CD14-positive monocyte (primary cell): ENCODE measurements around the gene TIFAB. TPM values are rescaled to one million over a fixed set of nuclear protein-coding genes. Genes with fewer than 3 reads are reported as not detected.

Source experiments
- DNase-seq, 3 donors: peaks; one replicate each; pipeline ENCODE4 v3.0.0-alpha.2; 2011 to 2022
- H2AFZ ChIP-seq: 2 replicates; pipeline ENCODE4 v1.6.0; 2012; ENCODE audit warnings: mild to moderate bottlenecking, low read depth, low read length, inconsistent platforms; ENCODE audit not compliant: insufficient read depth, poor library complexity, severe bottlenecking
- H3K27ac ChIP-seq, 2 donors: 1 replicate in 1 of 2; 2 replicates in 1 of 2; pipeline ENCODE4 v1.5.1; 2012 to 2013; ENCODE audit warnings: low read length in 2 of 2, control low read depth in 1 of 2, inconsistent platforms in 1 of 2, low read depth in 1 of 2, mild to moderate bottlenecking in 1 of 2
- H3K27me3 ChIP-seq, 2 donors: one replicate each; pipeline versions ENCODE4 v1.6.0 to v1.6.1; 2011 to 2013; ENCODE audit warnings: low read length in 2 of 2; ENCODE audit not compliant: control insufficient read depth in 2 of 2, insufficient read depth in 2 of 2
- H3K36me3 ChIP-seq, 2 donors: replicated peaks in 1 of 2; 1 replicate in 1 of 2; 2 replicates in 1 of 2; pipeline versions ENCODE4 v1.5.1 to v1.6.1; 2012 to 2013; ENCODE audit warnings: low read length in 2 of 2, control low read depth in 1 of 2, inconsistent platforms in 1 of 2, mild to moderate bottlenecking in 1 of 2; ENCODE audit not compliant: insufficient read depth in 2 of 2, control insufficient read depth in 1 of 2
- H3K4me1 ChIP-seq, 2 donors: 1 replicate in 1 of 2; 2 replicates in 1 of 2; pipeline versions ENCODE4 v1.5.1 to v1.6.1; 2012 to 2013; ENCODE audit warnings: low read length in 2 of 2, control low read depth in 1 of 2, inconsistent platforms in 1 of 2, mild to moderate bottlenecking in 1 of 2, moderate library complexity in 1 of 2; ENCODE audit not compliant: insufficient read depth in 2 of 2, control insufficient read depth in 1 of 2
- H3K4me2 ChIP-seq: replicated peaks from 2 replicates; pipeline ENCODE3; 2012; ENCODE audit warnings: low read length, moderate library complexity, mild to moderate bottlenecking; ENCODE audit not compliant: poor library complexity, severe bottlenecking; ENCODE audit errors: extremely low read depth
- H3K4me3 ChIP-seq, 3 experiments: fragments of 200-600 bp in 1 of 3; sonication (generic) in 1 of 3; replicated peaks in 1 of 3; 1 replicate in 2 of 3; 2 replicates in 1 of 3; pipeline ENCODE4 v1.5.1; 2011 to 2013; ENCODE audit warnings: low read length in 3 of 3, mild to moderate bottlenecking in 3 of 3, control low read depth in 2 of 3, low read depth in 2 of 3, inconsistent platforms in 1 of 3, moderate library complexity in 1 of 3
- H3K79me2 ChIP-seq: 2 replicates; pipeline ENCODE4 v1.6.0; 2012; ENCODE audit warnings: mild to moderate bottlenecking, control low read depth, inconsistent platforms, low read length, moderate library complexity; ENCODE audit not compliant: insufficient read depth
- H3K9ac ChIP-seq: 2 replicates; pipeline ENCODE4 v1.6.0; 2017; ENCODE audit warnings: low read length, mild to moderate bottlenecking; ENCODE audit not compliant: insufficient read depth, poor library complexity, severe bottlenecking
- H3K9me3 ChIP-seq, 2 donors: replicated peaks in 1 of 2; 1 replicate in 1 of 2; 2 replicates in 1 of 2; pipeline versions ENCODE4 v1.5.1 to v1.6.1; 2012 to 2013; ENCODE audit warnings: low read length in 2 of 2, control low read depth in 1 of 2; ENCODE audit not compliant: control insufficient read depth in 1 of 2, insufficient read depth in 1 of 2
- H4K20me1 ChIP-seq: 2 replicates; pipeline ENCODE4 v1.6.0; 2012; ENCODE audit warnings: mild to moderate bottlenecking, low read length, control low read depth, moderate library complexity; ENCODE audit not compliant: insufficient read depth
- H3K27ac Mint-ChIP-seq, 7 donors: one replicate each; pipeline ENCODE4 v1.8.0; 2020; ENCODE audit warnings: mild to moderate bottlenecking in 7 of 7, mixed read lengths in 7 of 7, moderate library complexity in 6 of 7, inconsistent platforms in 2 of 7
- H3K27me3 Mint-ChIP-seq, 3 donors: one replicate each; pipeline ENCODE4 v1.8.0; 2021 to 2022; ENCODE audit warnings: low read depth in 3 of 3, mild to moderate bottlenecking in 3 of 3, mixed read lengths in 3 of 3, moderate library complexity in 3 of 3, inconsistent platforms in 1 of 3
- H3K36me3 Mint-ChIP-seq, 2 donors: one replicate each; pipeline ENCODE4 v1.8.0; 2020; ENCODE audit warnings: mixed read lengths in 2 of 2, inconsistent platforms in 1 of 2, mild to moderate bottlenecking in 1 of 2
- H3K4me1 Mint-ChIP-seq: one replicate; pipeline ENCODE4 v1.8.0; 2020; ENCODE audit warnings: mild to moderate bottlenecking, mixed read lengths
- H3K4me3 Mint-ChIP-seq, 2 donors: one replicate each; pipeline ENCODE4 v1.8.0; 2020; ENCODE audit warnings: mild to moderate bottlenecking in 2 of 2, mixed read lengths in 2 of 2, moderate library complexity in 1 of 2
- H3K9me3 Mint-ChIP-seq, 7 donors: one replicate each; pipeline ENCODE4 v1.8.0; 2020 to 2022; ENCODE audit warnings: mixed read lengths in 7 of 7, mild to moderate bottlenecking in 6 of 7, moderate library complexity in 6 of 7, inconsistent platforms in 2 of 7
- CTCF ChIP-seq: fragments of 200-600 bp; IDR thresholded peaks from one replicate; pipeline ENCODE4 v1.8.0; 2022; ENCODE audit warnings: antibody characterized with exemption, mild to moderate bottlenecking
- WGBS: methylation state at CpG from one replicate; pipeline ENCODE4 v1.1.5; 2013; ENCODE audit warnings: missing lambda C conversion rate; ENCODE audit not compliant: insufficient coverage; 5-methylcytosine and 5-hydroxymethylcytosine counted together
- intact Hi-C, 2 donors: fragments of 100-400 bp; cut with micrococcal nuclease; formaldehyde crosslinking; loops; one replicate each; pipeline versions ENCODE4 v1.15.0 to v1.15.1; 2023
- polyA plus RNA-seq, 3 donors: library from polyadenylated mRNA; depleted of rRNA in 1 of 3; unstranded in 2 of 3; stranded (reverse) in 1 of 3; fragments of 300-500 nt in 2 of 3; fragments of >200 nt in 1 of 3; fragmentation: Illumina TruSeq in 2 of 3; gene quantifications; 1 replicate in 2 of 3; 2 replicates in 1 of 3; pipeline ENCODE4 v1.2.3, GENCODE V29; 2012 to 2021

TIFAB gene
- polyA plus RNA-seq, 3 donors, result 0.29 to 0.71 (median 0.50) TPM

- Mint-ChIP-seq H3K4me1 (peaks cover 52% of the 10 kb centered on the region), H3K4me3 (peak overlapping the region in 1 of 2 donors; percentile 95), H3K9me3 (peaks cover 0 to 29% (median 11%) of the 10 kb centered on the region in 7 donors), H3K27me3 (peaks cover 69 to 77% (median 75%) of the 10 kb centered on the region in 3 donors), H3K36me3 (peaks cover 2 to 3% of the 10 kb centered on the region in 2 donors), H3K27ac (no peak overlapping the region)
- TF ChIP-seq CTCF, result no peak
- Histone ChIP-seq H3K27ac (no peak overlapping the region), H3K4me2 (peak overlapping the region; percentile 1), H2AFZ (no peak overlapping the region), H3K27me3 (peaks cover 63 to 73% of the 10 kb centered on the region in 2 donors), H3K9me3 (peaks cover 0 to 27% of the 10 kb centered on the region in 2 donors), H3K9ac (no peak overlapping the region), H3K4me3 (no peak overlapping the region), H3K79me2 (no peaks in the 10 kb centered on the region), H3K36me3 (no peaks in the 10 kb centered on the region), H3K4me1 (peaks cover 44 to 55% of the 10 kb centered on the region in 2 donors), H4K20me1 (no peaks in the 10 kb centered on the region)
- DNase-seq, result no peak
- intact Hi-C loops, result no loop called here
- WGBS, result 13% methylated on average over 3 of the region's 14 CpGs
Observed at GRCh38 chr5:135491038-135491551, 38.9 kb upstream of the TIFAB start.

GRCh38 chr5:135490245-135491037 is 38.3 kb upstream of the TIFAB start:
- H3K27ac ChIP-seq, result no peak overlapping the region
- 4% methylated on average over 44 of the region's 49 CpGs for WGBS
- Mint-ChIP-seq H3K27me3 (peaks cover 75 to 82% (median 77%) of the 10 kb centered on the region in 3 donors), H3K36me3 (peaks cover 2 to 3% of the 10 kb centered on the region in 2 donors), H3K9me3 (peaks cover 0 to 29% (median 9%) of the 10 kb centered on the region in 7 donors), H3K27ac (no peak overlapping the region), H3K4me1 (peaks cover 53% of the 10 kb centered on the region), H3K4me3 (peak overlapping the region in 1 of 2 donors; percentile 95)
- peak overlapping the region in 1 of 3 experiments; percentile 16 for H3K4me3 ChIP-seq
- peaks cover 44 to 55% of the 10 kb centered on the region in 2 donors for H3K4me1 ChIP-seq
- H3K4me2 ChIP-seq, result peak overlapping the region; percentile 55
- no peak for TF ChIP-seq CTCF
- H3K36me3 ChIP-seq, result no peaks in the 10 kb centered on the region
- intact Hi-C loops, result no loop called here
- H3K79me2 ChIP-seq, result no peaks in the 10 kb centered on the region
- H3K9ac ChIP-seq, result no peak overlapping the region
- H4K20me1 ChIP-seq, result no peaks in the 10 kb centered on the region
- peak overlapping the region; percentile 31 for H2AFZ ChIP-seq
- peaks cover 63 to 76% of the 10 kb centered on the region in 2 donors for H3K27me3 ChIP-seq
- DNase-seq, result no peak
- peaks cover 0 to 27% of the 10 kb centered on the region in 2 donors for H3K9me3 ChIP-seq
